PFSK-1 (cell line): ENCODE measurements around the gene PWWP2B.

ENCODE experiments used
- FOXP2 ChIP-seq: optimal IDR thresholded peaks from 2 replicates; pipeline ENCODE3; 2011; ENCODE audit warnings: borderline replicate concordance, control low read depth, inconsistent platforms; ENCODE audit not compliant: insufficient read depth; ENCODE audit errors: extremely low read length, extremely low read depth
- POLR2AphosphoS5 ChIP-seq: IDR thresholded peaks from 2 replicates; pipeline ENCODE4 v1.6.1; 2012; ENCODE audit warnings: low read depth, mild to moderate bottlenecking, control low read depth, low read length, moderate library complexity
- SIN3A ChIP-seq: IDR thresholded peaks from 2 replicates; pipeline ENCODE4 v1.6.1; 2012; ENCODE audit warnings: mild to moderate bottlenecking, low read length, moderate library complexity, borderline replicate concordance; ENCODE audit not compliant: insufficient read depth
- TAF1 ChIP-seq: IDR thresholded peaks from 2 replicates; pipeline ENCODE4 v1.6.1; 2012; ENCODE audit warnings: low read length, control low read depth, borderline replicate concordance; ENCODE audit not compliant: insufficient read depth
- TF ChIP-seq, protein P1 (sequence below), 2 experiments: IDR thresholded peaks; 2 replicates each; pipeline versions ENCODE4 v1.6.1 to v1.8.0; 2011 to 2012; ENCODE audit warnings: low read depth in 2 of 2, low read length in 2 of 2, control low read depth in 1 of 2, inconsistent platforms in 1 of 2, mild to moderate bottlenecking in 1 of 2, moderate library complexity in 1 of 2; ENCODE audit not compliant: insufficient read depth in 1 of 2

PWWP2B gene

DNA sequence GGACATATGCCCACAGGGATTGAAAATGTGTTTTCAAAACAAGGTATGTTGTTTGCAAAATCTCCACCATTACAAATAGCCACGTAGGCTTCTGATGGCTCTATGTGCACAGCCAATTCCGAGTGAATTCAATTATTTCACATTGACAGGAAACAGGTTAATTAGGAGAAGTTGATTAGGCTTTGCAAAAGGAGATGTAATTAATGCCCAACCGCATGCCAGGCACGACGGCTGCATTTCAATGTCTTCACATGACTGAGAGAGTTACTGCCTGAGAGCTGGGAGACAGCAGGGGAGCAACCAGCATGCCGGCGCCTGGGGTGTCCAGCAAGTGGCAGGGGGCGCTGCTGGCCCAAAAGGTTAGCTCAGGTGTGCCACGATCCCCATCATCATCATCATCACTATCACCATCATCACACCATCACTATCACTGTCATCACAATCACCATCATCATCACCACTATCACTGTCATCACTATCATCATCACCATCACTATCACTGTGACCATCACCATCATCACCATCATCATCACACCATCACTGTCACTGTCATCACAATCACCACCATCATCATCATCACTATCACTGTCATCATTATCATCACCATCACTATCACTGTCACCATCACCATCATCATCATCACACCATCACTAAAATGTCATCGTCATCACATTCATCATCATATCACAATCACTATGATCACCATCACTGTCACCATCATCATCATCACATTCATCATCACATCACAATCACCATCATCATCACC is 30.2 kb downstream of the PWWP2B start:
- TF ChIP-seq, protein P1, sequence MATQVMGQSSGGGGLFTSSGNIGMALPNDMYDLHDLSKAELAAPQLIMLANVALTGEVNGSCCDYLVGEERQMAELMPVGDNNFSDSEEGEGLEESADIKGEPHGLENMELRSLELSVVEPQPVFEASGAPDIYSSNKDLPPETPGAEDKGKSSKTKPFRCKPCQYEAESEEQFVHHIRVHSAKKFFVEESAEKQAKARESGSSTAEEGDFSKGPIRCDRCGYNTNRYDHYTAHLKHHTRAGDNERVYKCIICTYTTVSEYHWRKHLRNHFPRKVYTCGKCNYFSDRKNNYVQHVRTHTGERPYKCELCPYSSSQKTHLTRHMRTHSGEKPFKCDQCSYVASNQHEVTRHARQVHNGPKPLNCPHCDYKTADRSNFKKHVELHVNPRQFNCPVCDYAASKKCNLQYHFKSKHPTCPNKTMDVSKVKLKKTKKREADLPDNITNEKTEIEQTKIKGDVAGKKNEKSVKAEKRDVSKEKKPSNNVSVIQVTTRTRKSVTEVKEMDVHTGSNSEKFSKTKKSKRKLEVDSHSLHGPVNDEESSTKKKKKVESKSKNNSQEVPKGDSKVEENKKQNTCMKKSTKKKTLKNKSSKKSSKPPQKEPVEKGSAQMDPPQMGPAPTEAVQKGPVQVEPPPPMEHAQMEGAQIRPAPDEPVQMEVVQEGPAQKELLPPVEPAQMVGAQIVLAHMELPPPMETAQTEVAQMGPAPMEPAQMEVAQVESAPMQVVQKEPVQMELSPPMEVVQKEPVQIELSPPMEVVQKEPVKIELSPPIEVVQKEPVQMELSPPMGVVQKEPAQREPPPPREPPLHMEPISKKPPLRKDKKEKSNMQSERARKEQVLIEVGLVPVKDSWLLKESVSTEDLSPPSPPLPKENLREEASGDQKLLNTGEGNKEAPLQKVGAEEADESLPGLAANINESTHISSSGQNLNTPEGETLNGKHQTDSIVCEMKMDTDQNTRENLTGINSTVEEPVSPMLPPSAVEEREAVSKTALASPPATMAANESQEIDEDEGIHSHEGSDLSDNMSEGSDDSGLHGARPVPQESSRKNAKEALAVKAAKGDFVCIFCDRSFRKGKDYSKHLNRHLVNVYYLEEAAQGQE (IDR thresholded peaks at IDR 0.05; ENCODE audit: insufficient read depth in 1 of 2, low read depth in 2 of 2, low read length in 2 of 2), result no peak
- TF ChIP-seq FOXP2 (no peak), POLR2AphosphoS5 (no peak), TAF1 (no peak), SIN3A (no peak)

DNA sequence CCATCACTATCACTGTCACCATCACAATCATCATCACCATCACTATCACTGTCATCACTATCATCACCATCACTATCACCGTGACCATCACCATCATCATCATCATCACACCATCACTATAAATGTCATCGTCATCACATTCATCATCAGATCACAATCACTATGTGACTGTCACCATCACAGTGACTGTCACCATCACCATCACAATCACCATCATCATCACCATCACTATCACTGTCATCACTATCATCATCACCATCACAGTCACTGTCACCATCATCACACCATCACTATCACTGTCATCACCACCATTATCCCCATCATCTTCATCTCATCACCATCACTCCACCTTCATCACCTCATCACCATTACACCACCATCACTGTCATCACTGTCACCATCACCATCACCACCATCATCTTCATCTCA is 31.0 kb downstream of the PWWP2B start:
- TF ChIP-seq TAF1, result no peak
- TF ChIP-seq FOXP2, result no peak
- no peak for TF ChIP-seq SIN3A
- TF ChIP-seq, protein P1 (IDR thresholded peaks at IDR 0.05; ENCODE audit: insufficient read depth in 1 of 2, low read depth in 2 of 2, low read length in 2 of 2), result no peak

DNA sequence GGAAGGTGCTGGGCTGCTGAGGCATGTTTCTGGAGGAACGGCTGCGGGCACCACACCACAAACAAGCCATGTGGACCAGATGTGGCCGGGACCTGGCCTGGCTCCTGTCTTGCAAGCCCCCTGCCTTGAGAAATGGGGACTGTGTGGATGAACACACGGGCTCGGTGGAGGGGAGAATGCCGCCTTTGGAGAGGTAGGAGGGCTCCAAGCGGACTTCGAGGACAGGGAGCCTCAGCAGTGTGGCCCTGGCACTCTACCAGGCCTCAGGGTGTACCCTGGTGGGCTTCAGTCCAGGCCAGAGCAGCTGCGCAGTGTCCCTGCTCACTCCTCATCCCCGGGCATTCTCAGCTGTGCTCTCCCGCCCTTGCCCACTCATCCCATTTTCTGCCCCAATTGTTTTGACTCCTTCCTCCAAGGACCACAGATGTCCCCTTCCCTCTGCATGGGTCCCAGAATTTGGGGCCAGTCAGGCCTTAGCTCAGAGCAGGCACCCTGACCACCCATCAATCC is 31.5 kb downstream of the PWWP2B start:
- TF ChIP-seq, protein P1 (IDR thresholded peaks at IDR 0.05; ENCODE audit: insufficient read depth in 1 of 2, low read depth in 2 of 2, low read length in 2 of 2), result no peak
- TF ChIP-seq SIN3A, result no peak
- TF ChIP-seq FOXP2, result no peak
- TF ChIP-seq POLR2AphosphoS5, result no peak
- no peak for TF ChIP-seq TAF1

DNA sequence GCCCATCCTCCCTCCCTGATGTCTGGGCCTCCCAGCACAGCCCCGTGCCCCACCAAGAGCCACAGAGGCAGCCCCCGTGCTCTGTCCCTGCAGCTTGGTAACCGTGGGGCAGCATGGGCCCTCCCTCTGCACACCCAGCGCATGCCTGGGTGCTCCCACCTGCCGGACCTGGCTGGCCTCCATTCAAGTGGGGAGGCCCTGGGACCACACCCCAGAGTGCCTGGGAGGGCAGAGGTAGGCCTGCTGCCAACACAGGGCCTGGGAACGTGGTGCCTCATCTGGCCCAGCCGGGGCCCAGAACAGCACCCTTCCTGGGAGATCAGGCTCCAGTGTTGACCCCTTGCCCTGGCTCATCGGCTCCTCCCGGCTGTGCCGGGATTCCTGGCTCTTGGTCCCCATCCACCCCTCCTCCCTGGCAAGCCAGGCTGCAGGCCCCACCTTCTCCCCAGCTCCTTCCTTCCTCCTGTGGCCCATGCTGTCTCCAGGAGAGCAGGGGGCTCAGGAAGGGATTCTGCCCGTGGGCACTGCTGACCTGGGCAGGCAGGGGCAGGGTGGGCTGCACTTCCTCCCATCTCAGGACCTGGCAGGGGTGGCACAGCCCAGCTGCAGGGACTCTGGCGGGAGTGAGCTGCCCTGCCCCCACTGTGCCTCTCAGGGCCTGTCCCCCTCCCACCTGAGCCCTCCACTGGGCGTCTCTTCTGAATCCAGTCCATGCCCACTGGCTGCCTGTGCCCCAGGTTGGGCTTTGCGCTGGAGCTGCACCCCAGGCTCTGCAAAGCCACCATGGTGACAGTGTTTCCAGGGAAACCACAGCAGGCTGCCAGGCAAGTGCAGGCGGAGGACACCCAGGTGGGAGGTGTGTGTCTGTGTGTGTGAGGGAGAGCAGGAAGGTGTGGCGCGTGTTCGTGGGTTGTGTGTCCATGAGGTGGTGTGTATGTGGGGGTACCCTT is 32.6 kb downstream of the PWWP2B start:
- TF ChIP-seq TAF1 (no peak), POLR2AphosphoS5 (no peak), FOXP2 (no peak), SIN3A (no peak)
- TF ChIP-seq, protein P1 (IDR thresholded peaks at IDR 0.05; ENCODE audit: insufficient read depth in 1 of 2, low read depth in 2 of 2, low read length in 2 of 2), result no peak
